Neutrophil (primary cell): ENCODE measurements around the gene CIRBP.

Source experiments
- H3K27ac ChIP-seq: fragments of 200-600 bp; sonication (generic); 2 replicates; pipeline ENCODE4 v1.5.1; 2016; ENCODE audit warnings: mild to moderate bottlenecking, moderate library complexity
- H3K27me3 ChIP-seq: fragments of 200-600 bp; sonication (generic); 2 replicates; pipeline ENCODE4 v1.6.0; 2016; ENCODE audit warnings: mild to moderate bottlenecking
- H3K36me3 ChIP-seq: fragments of 200-600 bp; sonication (generic); 2 replicates; pipeline ENCODE4 v1.5.1; 2017
- H3K4me1 ChIP-seq, 2 experiments: fragments of 200-600 bp in 1 of 2; sonication (generic) in 1 of 2; 1 replicate in 1 of 2; 2 replicates in 1 of 2; pipeline versions ENCODE4 v1.5.1 to v1.6.1; 2013 to 2016; ENCODE audit warnings: low read depth in 1 of 2, low read length in 1 of 2, mild to moderate bottlenecking in 1 of 2, moderate library complexity in 1 of 2; ENCODE audit not compliant: control insufficient read depth in 1 of 2, insufficient read depth in 1 of 2
- H3K4me3 ChIP-seq, 2 experiments: fragments of 200-600 bp in 1 of 2; sonication (generic) in 1 of 2; 1 replicate in 1 of 2; 2 replicates in 1 of 2; pipeline ENCODE4 v1.5.1; 2013 to 2016; ENCODE audit warnings: low read depth in 1 of 2, low read length in 1 of 2, mild to moderate bottlenecking in 1 of 2, moderate library complexity in 1 of 2
- H3K9me3 ChIP-seq: fragments of 200-600 bp; sonication (generic); 2 replicates; pipeline ENCODE4 v1.5.1; 2016
- CTCF ChIP-seq: fragments of 200-600 bp; sonication (generic); IDR thresholded peaks from 2 replicates; pipeline ENCODE4 v1.5.1; 2016; ENCODE audit warnings: antibody characterized with exemption

The CIRBP gene

GRCh38 chr19:1271528-1272422 is 2.6 kb downstream of the CIRBP start:
- peaks cover 85 to 92% of the 10 kb centered on the region in 2 experiments for H3K4me1 ChIP-seq
- peak overlapping the region; percentile 99 for H3K27ac ChIP-seq
- H3K9me3 ChIP-seq: no peaks in the 10 kb centered on the region
- H3K27me3 ChIP-seq: peaks cover 8% of the 10 kb centered on the region
- no peak for TF ChIP-seq CTCF
- H3K36me3 ChIP-seq: peaks cover 45% of the 10 kb centered on the region
- H3K4me3 ChIP-seq: peak overlapping the region; percentile 76 to 80

DNA sequence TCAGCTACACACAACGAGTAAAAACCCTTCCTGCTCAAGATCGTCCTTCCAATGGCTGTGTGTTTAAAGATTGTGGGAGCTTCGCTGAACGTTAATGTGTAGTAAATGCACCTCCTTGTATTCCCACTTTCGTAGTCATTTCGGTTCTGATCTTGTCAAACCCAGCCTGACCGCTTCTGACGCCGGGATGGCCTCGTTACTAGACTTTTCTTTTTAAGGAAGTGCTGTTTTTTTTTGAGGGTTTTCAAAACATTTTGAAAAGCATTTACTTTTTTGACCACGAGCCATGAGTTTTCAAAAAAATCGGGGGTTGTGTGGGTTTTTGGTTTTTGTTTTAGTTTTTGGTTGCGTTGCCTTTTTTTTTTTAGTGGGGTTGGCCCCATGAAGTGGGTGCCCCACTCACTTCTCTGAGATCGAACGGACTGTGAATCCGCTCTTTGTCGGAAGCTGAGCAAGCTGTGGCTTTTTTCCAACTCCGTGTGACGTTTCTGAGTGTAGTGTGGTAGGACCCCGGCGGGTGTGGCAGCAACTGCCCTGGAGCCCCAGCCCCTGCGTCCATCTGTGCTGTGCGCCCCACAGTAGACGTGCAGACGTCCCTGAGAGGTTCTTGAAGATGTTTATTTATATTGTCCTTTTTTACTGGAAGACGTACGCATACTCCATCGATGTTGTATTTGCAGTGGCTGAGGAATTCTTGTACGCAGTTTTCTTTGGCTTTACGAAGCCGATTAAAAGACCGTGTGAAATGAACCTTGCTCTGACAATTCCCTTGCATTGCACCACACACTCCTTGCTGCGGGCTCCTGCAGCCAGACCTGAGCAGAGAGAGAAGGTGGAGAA is 3.5 kb downstream of the CIRBP start:
- peaks cover 2% of the 10 kb centered on the region for H3K27me3 ChIP-seq
- TF ChIP-seq CTCF: no peak
- no peaks in the 10 kb centered on the region for H3K9me3 ChIP-seq
- H3K36me3 ChIP-seq: peaks cover 45% of the 10 kb centered on the region
- peaks cover 81 to 88% of the 10 kb centered on the region in 2 experiments for H3K4me1 ChIP-seq
- H3K27ac ChIP-seq: peak overlapping the region; percentile 99
- H3K4me3 ChIP-seq: peak overlapping the region; percentile 76 to 80

- peak overlapping the region; percentile 34 to 80 for H3K4me3 ChIP-seq
- TF ChIP-seq CTCF: no peak
- H3K27me3 ChIP-seq: no peaks in the 10 kb centered on the region
- peaks cover 73 to 80% of the 10 kb centered on the region in 2 experiments for H3K4me1 ChIP-seq
- peaks cover 45% of the 10 kb centered on the region for H3K36me3 ChIP-seq
- no peaks in the 10 kb centered on the region for H3K9me3 ChIP-seq
- peak overlapping the region; percentile 99 for H3K27ac ChIP-seq
These were observed 4.3 kb downstream of the CIRBP start for GRCh38 chr19:1273263-1274041.

GRCh38 chr19:1274081-1274851 is 5.1 kb downstream of the CIRBP start:
- no peaks in the 10 kb centered on the region for H3K27me3 ChIP-seq
- H3K27ac ChIP-seq: peak overlapping the region; percentile 99
- H3K4me1 ChIP-seq: peaks cover 69 to 74% of the 10 kb centered on the region in 2 experiments
- H3K9me3 ChIP-seq: no peaks in the 10 kb centered on the region
- no peak for TF ChIP-seq CTCF
- H3K36me3 ChIP-seq: peaks cover 51% of the 10 kb centered on the region
- peak overlapping the region; percentile 34 to 80 for H3K4me3 ChIP-seq
